NB4 (cell line): Measurements from ENCODE around the gene ZDHHC21.
"Not testable (repeated sequence)": the region's sequence is repeated elsewhere in the genome, so short reads cannot be mapped to it uniquely, and the experiment has no call there.

Source experiments
- DNase-seq: peaks from one replicate; pipeline ENCODE4 v3.0.0; 2010; ENCODE audit warnings: low read depth
- H3K4me3 ChIP-seq: one replicate; pipeline ENCODE4 v1.5.1; 2011; ENCODE audit warnings: mild to moderate bottlenecking, low read depth, low read length, moderate library complexity
- MYC ChIP-seq: IDR thresholded peaks from 2 replicates; pipeline ENCODE4 v1.6.1; 2011; ENCODE audit warnings: low read depth, low read length
- POLR2A ChIP-seq: IDR thresholded peaks from 2 replicates; pipeline ENCODE4 v1.6.1; 2011; ENCODE audit warnings: mild to moderate bottlenecking; ENCODE audit not compliant: insufficient read length; ENCODE audit errors: extremely low read depth
- TF ChIP-seq, protein P1 (sequence below): IDR thresholded peaks from 2 replicates; pipeline ENCODE4 v1.6.1; 2011; ENCODE audit warnings: low read depth, low read length
- TF ChIP-seq, protein P2 (sequence below): IDR thresholded peaks from one replicate; pipeline ENCODE4 v1.5.1; 2012; ENCODE audit warnings: low read depth, low read length

ZDHHC21 gene

DNA sequence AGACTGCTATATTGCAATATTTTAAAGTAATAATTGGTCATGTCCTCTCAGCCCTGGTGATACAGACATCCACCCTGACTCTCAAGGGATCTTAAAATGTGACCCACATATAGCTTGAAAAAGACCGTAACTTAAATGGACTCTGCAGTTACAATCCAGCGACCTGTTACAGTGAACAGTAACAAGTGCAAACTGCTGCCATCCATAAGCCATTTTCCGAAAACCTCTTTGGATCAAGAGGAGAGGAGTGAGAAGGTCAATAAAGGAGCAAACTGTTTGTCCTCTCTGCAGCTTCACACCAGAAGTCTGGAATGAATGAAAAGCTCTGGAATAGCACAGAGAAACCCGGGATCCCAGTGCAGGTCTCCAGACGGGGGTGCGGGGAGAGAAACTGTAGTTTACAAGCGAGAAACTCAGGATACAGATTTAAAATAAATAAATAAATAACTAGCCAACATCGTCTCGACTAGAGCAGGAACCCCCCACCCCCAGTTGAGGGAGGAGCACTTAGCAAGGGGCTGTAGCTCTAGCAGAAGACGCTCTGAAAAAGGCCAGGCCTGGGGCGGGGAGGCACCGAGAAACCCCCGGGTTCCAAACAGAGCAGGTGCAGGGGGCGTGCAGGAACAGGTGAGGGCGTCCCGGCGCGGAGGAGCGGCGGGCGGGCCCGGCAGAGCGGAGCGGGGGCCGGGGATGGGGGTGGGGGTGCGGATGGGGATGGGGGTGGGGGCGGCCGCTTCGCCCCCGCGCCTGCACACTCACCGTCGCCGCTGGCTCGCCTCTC lies 572 bp downstream of the ZDHHC21 start:
- TF ChIP-seq, protein P1, sequence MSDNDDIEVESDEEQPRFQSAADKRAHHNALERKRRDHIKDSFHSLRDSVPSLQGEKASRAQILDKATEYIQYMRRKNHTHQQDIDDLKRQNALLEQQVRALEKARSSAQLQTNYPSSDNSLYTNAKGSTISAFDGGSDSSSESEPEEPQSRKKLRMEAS: no peak
- TF ChIP-seq MYC (no peak), POLR2A (no peak)
- TF ChIP-seq, protein P2, sequence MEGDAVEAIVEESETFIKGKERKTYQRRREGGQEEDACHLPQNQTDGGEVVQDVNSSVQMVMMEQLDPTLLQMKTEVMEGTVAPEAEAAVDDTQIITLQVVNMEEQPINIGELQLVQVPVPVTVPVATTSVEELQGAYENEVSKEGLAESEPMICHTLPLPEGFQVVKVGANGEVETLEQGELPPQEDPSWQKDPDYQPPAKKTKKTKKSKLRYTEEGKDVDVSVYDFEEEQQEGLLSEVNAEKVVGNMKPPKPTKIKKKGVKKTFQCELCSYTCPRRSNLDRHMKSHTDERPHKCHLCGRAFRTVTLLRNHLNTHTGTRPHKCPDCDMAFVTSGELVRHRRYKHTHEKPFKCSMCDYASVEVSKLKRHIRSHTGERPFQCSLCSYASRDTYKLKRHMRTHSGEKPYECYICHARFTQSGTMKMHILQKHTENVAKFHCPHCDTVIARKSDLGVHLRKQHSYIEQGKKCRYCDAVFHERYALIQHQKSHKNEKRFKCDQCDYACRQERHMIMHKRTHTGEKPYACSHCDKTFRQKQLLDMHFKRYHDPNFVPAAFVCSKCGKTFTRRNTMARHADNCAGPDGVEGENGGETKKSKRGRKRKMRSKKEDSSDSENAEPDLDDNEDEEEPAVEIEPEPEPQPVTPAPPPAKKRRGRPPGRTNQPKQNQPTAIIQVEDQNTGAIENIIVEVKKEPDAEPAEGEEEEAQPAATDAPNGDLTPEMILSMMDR: no peak
- H3K4me3 ChIP-seq: peak overlapping the region; percentile 70
- peak; percentile 51 for DNase-seq

DNA sequence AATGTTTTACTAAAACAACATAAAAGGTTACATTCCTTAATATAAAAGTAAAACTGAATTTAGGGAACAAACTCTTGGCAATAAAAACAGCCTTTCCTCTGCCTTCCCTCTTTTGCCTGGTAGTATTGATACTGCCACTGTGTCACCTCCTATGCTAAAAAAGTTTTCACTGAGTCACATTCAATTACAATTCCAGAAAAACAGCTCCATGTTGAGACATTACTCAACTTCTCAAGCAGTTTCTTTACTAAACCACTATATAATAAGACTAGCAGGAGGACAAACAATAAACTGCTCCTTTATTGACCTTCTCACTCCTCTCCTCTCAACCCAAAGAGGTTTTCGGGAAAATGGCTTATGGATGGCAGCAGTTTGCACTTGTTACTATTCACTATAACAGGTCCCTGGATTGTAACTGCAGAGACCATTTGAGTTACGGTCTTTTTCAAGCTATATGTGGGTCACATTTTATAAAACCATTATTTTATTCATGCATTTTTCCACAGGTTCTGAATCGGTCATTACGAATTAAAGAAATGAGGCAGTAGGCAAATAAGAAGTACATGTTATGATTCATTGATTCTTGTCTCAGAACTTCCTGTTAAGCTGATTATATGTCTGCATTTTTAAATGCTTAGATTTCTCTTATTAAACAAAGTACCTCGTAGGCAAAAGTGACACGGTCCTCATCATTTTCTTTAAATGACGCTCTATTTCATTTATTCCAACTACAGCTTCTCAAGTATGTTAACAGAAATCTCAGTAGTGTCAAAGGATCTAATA lies 2.1 kb downstream of the ZDHHC21 start:
- TF ChIP-seq, protein P1: no peak
- TF ChIP-seq, protein P2: no peak
- no peak for TF ChIP-seq MYC
- TF ChIP-seq POLR2A: no peak
- peak; percentile 28 for DNase-seq
- H3K4me3 ChIP-seq: no peak overlapping the region

DNA sequence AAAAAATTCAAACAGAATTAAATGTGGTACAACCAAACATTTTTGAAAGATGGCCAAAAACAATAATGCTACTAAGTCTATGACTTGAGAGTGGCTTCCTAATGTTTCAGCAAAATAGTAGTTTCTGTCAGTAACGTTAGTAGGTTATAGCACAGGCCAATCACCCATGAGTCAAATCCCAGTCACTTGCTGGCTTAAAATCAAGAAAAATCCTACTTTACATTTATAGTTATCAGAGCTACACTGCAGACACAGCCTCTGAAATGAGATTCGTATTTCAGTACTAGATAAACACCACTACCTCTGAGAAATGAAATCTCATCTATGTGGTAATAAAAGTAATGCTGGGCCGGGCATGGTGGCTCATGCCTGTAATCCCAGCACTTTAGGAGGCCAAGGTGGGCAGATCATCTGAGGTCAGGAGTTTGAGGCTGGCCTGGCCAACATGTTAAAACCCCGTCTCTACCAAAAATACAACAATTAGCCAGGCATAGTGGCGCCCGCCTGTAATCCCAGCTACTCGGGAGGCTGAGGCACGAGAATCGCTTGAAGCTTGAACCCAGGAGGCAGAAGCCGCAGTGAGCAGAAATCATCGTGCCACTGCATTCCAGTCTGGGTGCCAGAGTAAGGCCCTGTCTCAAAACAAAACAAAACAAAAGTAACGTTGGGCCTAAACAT lies 6.1 kb downstream of the ZDHHC21 start:
- no peak for DNase-seq
- TF ChIP-seq POLR2A: no peak
- no peak overlapping the region for H3K4me3 ChIP-seq

DNA sequence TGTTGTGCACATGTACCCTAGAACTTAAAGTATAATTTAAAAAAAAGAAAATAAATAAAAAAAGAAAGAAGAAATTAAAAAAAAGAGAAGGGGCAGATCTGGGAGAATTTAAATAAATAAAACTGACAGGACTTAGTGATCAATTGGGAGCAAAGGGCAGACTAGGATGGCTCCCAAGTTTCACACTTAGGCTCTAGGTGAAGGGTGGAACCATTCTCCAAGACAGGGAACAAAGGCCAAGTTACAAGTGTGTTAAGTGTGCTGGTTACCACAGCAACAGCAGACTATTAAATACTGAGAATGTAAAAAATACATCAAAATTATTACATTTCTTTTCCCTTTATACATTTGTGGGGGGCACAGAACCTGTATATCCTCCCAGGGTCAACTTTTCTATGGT lies 7.1 kb downstream of the ZDHHC21 start:
- H3K4me3 ChIP-seq: no peak overlapping the region
- TF ChIP-seq MYC (no peak), POLR2A (no peak)
- TF ChIP-seq, protein P2: no peak
- TF ChIP-seq, protein P1: no peak
- no peak for DNase-seq

DNA sequence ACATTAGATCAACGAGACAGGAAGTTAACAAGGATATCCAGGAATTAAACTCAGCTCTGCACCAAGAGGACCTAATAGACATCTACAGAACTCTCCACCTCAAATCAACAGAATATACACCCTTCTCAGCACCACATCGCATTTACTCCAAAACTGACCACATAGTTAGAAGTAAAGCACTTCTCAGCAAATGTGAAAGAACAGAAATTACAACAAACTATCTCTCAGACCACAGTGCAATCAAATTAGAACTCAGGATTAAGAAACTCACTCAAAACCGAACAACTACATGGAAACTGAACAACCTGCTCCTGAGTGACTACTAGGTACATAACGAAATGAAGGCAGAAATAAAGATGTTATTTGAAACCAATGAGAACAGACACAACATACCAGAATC lies 10.6 kb downstream of the ZDHHC21 start:
- not testable (repeated sequence) for H3K4me3 ChIP-seq, DNase-seq

DNA sequence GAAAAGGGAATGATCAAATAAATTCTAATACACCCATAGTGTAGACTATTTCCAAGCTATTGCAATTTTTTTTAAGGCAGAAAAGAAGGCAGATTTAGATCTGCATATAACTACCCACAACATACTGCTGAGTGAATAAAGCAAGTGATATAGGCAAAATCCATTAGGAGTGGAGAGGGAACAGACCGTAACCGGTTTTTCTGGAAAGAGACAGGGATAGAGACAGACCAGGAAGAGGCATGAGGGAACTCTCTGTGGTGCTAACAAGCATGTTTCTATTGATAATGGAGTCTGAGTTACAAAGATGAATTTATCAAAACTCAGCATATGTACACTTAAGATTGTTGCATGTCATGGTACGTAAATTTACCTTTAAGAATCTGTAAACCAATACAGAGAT lies 14.5 kb downstream of the ZDHHC21 start:
- H3K4me3 ChIP-seq: no peak overlapping the region
- TF ChIP-seq, protein P1: no peak
- no peak for TF ChIP-seq POLR2A
- TF ChIP-seq, protein P2: no peak
- no peak for TF ChIP-seq MYC
- no peak for DNase-seq
